GM19239 (cell line): ENCODE results near the gene CCDC154.
A peak's percentile ranks its signal among the peaks of the same experiment; 100 is the strongest.
"Not testable (repeated sequence)": the region's sequence is repeated elsewhere in the genome, so short reads cannot be mapped to it uniquely, and the experiment has no call there.

ENCODE experiments used
- DNase-seq: peaks from one replicate; pipeline ENCODE4 v3.0.0; 2011; ENCODE audit warnings: low spot score; ENCODE audit not compliant: insufficient read length
- FAIRE-seq: peaks from 2 replicates; lab custom pipeline; 2011; peaks lifted over from hg19 to GRCh38; lab: Jason Lieb, UNC

The CCDC154 gene

DNA sequence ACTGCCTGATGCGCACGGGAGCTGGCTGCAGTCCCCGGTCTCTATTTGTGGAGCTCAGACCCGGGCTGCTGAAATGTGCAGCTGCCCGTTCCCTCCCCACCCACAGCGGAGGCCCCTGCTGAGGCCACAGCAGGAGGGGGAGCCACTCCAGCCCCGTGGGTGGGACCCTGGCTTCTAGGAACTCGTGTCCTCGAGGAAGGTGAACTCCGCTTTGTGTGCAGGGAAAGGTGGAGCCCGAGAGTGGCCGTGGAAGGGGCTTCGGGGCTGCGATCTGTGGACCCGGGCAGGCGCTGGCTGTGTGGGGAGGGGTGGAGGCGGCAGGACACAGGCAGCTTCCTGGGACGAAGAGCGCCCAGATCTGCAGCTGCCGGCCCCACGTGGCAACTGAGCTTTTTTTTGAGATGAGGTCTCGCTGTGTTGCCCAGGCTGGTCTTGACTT, 2.9 kb downstream of the CCDC154 start:
- FAIRE-seq (no peak), DNase-seq (no peak)

DNA sequence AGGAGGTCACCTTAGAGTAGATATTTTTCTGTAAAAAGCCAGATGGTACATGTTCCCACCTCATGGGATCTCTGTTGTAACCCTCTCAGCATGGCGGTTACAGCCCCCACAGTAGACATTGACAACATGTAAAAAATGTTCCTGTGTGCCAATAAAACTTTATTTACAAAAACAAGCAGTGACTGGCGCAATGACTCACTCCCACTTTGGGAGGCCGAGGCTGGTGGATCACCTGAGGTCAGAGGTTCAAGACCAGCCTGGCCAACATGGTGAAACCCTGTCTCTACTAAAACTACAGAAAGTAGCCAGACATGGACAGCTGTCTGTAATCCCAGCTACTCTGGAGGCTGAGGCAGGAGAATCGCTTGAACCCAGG, 4.7 kb downstream of the CCDC154 start:
- FAIRE-seq, DNase-seq: not testable (repeated sequence)

DNA sequence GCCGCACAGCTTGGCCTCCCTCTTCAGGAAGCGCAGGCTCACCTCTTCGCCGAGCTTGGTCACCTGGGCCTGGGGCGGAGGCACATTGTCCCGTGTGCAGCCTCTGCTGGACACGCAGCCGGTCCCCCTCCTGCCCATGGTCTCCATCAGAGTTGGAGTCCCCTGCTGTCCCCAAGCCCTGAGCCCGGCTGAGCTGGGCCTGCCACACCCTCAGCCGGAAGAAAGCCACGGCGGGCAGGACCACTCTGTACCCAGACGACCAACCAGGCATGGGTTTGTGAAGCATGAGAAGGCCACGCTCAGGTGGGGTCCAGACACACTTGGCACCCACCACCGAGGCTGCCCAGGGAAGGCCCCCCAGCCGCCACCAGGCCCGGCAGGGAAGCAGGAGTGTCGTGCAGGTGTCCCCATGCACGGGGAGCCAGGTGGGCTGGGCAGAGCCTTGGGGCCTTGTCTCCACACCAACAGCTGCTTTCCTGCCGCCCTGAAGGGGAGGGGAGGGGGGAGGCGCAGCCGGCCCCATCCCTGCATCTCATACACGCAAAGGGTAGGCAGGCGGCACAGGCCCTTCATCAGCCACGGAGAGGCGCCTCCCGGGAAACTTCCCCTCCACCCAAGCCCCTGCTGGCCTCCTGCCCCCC, 5.2 kb downstream of the CCDC154 start:
- no peak for DNase-seq
- FAIRE-seq: no peak

DNA sequence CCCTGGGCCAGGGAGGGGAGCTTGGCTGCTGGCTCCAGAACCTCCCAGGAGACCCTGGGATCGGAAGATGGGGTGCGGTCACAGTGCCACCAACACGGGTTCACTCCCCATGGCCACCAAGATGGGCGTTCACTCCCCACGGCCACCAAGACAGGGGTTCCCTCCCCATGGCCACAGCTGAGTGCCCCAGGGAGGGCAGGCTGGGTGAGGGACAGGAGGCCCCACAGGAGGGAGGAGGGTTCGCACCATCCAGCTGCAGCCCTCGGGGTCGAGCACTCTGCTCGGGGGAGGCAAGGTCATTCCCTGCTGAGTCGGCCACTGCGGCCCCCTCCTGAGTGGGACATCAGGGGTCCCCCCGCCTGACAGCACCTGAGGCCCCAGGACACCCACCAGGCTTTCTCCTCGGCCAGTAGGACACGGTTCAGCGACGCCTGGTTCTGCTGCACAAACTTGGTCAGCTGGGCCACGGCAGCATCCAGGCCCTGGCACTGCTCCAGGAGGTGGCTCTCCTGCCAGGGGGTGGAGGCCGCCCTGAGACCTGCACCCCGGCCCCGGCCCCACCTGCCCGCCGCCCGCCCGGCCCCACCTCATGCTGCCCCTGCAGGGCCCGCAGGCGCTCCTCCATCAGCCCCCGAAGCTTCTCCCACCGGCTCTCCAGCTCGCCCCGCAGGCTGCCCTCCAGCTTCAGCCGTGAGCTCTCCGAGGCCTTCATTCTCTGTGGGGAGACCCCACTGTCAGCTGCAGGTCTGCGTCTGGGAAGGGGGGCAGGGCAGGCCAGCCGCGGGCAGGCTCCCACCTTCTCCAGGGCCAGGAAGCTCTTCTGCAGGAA, 5.9 kb downstream of the CCDC154 start:
- DNase-seq (no peak), FAIRE-seq (no peak)

DNA sequence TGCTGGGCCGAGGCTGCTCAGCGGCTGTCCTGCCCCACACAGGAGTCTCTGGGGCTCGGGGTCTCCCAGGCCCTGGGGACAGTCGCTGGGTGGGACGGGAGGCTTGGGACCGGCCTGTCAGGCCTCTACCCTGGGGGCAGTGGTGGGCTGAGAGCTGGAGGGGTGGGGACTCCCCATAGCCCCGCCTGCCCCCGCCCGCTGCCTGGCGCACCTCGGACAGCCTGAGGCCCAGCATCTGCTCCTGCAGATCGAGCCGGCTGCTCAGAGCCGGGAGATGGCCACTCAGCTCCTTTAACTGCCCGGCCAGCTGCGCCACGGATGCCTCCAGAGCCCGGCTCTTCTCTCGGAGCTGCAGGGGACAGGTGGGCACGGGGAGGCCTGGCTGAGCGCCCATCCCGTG, 6.8 kb downstream of the CCDC154 start:
- DNase-seq (no peak), FAIRE-seq (no peak)

DNA sequence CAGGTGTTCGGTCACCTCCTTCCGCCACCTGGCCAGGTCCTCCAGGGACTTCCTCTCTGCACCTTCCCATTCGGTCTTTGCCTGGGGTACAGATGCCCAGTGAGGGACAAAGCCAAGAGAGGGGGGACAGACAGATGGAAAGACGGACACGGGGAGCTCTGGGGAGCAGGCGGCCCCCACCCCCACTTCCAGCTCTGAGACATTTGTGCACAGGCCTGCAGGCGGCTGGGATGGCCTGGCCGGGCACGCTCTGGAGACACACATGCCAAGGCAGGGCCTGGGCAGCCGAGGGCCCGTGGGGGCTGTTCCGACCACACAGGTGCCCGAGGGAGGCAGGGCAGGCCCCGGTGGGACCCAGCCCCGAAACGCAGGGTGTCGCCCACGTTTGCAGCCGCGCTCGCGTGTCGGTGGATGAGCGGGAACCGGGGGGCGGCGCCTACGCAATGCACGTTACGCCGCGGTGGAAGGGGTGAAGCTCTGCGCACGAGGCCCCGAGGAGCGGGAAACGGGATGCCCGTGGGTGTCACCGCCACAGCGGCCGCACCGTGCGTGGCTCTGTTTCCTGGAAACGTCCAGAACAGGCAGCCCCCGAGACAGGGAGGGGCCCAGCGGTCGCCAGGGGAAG, 7.5 kb downstream of the CCDC154 start:
- no peak for FAIRE-seq

DNA sequence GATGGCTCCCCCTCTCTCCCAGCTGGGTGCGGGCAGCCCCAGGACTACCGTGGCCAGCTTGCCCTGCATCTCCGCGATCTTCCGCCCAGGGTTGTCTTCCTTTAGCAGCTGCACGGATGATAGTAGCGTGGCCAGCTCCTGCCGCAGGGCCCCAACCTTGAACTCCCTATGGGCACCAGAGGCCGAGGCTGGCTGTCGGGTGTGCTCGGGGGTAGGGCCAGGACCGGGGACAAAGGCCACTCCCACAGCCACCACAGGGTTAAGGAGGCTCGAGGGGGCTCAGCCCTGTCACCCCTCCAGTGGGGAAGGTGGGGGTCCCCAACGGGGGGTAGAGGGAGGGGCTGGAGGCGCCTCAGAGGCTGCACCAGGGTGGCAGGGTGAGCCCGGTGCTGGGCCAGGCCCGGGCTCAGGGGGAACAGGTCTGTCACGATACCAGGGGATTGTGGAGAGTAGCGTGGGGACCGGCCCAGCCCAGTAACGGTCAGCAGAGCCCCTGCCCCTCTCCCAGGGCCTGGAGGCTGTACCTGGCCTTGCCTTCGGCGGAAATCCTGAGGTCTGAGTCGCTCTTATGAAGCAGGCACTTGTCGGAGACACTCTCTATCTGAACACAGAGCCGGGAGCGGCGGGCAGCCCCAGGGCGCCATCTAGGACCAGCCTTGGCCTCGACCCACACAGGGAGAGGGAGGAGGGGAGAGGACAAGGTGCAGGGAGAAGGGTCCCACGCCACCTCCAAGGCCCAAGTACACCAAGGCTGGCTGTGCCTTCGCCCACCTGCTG, 8.2 kb downstream of the CCDC154 start:
- FAIRE-seq: no peak
- no peak for DNase-seq

More for the DNA sequence above, 7.5 kb downstream of the CCDC154 start:
- DNase-seq: no peak

DNA sequence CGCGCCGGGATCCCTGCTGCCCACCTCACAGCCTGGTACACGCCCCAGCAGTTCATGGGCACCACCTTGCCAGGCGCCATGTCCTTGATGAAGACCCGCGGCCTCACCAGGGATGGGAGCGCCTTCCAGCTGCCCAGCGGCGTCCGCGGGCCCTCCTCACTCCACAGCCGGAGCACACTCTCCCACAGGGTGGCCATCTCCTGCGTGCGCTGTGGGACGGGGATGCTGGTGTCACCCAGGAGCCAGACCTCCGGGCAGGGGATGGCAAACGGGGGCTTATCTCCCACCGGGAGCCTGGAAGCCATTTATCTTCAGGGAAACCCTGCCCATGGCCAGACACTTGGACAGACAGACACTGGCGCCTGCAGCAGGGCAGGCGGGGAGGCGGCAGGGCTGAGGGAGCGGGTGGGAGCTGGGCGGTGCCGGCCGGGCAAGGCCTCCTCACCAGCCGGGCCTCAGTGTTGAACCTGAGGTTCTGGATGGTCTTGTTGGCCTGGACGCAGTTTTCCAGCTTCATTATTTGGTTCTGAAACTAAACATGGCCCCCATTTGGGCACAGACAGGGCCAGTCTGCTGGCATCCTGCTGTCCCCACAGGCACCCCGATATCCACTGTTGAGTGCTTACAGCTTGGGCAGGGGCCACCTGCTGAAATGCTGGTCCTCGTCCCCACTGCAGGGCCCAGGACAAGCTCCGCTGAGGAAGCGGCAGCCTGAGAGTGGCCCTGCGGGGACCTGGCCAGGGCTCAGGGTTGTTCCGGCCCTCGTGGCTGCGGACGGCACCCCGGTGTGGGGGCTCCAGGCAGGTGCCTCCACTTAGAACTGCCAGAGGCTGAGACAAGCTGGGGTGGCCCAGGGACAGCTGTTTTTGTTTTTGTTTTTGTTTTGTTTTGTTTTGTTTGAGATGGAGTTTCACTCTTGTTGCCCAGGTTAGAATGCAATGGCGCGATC, 9.4 kb downstream of the CCDC154 start:
- DNase-seq (no peak), FAIRE-seq (no peak)

DNA sequence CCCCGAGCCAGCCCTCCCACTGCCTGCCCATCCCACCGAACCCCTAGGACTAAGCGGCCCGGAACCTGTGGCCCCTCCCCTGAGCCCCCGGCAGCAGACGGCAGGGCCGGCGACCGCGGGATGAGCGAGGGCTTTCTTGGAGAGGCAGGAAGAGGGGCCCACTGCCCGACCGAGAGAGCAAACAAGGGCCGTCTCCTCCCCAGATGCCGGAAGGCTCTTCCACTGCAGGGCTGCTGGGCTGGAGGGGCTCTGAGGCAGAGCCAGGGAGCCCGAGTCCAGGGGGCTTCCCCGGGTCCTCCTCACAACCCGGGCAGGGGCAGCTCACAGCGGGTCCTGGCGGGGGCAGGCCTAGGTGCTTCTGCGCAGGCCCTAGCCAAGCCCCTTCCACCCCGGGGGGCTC, 10.6 kb downstream of the CCDC154 start:
- FAIRE-seq: no peak
- no peak for DNase-seq

DNA sequence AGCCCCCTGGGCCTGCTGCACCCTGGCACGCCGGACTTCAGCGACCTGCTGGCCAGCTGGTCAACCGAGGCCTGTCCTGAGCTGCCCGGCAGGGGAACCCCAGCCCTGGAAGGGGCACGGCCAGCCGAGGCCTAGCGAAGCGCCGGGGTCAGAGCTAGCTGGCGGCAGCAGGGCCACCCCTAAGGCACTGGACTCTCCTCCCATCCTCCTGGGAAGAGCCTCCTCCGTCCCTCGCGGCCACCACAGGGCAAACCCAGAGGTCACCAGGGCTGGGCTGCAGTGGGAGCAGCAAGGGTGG, 11.1 kb downstream of the CCDC154 start:
- DNase-seq: no peak
- no peak for FAIRE-seq

DNA sequence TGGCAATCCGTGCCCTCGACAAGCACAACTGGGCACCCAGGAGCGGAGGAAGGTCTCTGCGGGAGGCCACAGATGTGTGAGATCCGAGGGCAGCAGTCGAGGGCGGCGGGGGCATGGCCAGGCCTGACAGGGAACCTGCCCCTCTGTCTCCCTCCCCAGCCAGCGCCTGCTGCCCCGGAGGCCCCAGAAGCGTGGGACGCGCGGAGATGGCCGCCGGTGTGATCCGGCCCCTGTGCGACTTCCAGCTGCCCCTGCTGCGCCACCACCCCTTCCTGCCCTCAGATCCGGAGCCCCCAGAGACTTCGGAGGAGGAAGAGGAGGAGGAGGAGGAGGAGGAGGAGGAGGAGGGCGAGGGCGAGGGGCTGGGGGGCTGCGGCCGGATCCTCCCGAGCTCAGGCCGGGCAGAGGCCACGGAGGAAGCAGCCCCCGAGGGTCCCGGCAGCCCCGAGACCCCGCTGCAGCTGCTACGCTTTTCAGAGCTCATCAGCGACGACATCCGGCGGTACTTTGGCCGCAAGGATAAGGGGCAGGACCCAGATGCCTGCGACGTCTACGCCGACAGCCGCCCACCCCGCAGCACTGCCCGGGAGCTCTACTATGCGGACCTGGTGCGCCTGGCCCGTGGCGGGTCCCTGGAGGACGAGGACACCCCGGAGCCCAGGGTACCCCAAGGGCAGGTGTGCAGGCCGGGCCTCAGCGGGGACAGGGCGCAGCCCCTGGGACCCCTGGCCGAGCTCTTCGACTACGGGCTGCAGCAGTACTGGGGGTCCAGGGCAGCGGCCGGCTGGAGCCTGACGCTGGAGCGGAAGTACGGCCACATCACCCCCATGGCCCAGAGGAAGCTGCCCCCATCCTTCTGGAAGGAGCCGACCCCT, 11.7 kb downstream of the CCDC154 start:
- no peak for DNase-seq
- no peak for FAIRE-seq

DNA sequence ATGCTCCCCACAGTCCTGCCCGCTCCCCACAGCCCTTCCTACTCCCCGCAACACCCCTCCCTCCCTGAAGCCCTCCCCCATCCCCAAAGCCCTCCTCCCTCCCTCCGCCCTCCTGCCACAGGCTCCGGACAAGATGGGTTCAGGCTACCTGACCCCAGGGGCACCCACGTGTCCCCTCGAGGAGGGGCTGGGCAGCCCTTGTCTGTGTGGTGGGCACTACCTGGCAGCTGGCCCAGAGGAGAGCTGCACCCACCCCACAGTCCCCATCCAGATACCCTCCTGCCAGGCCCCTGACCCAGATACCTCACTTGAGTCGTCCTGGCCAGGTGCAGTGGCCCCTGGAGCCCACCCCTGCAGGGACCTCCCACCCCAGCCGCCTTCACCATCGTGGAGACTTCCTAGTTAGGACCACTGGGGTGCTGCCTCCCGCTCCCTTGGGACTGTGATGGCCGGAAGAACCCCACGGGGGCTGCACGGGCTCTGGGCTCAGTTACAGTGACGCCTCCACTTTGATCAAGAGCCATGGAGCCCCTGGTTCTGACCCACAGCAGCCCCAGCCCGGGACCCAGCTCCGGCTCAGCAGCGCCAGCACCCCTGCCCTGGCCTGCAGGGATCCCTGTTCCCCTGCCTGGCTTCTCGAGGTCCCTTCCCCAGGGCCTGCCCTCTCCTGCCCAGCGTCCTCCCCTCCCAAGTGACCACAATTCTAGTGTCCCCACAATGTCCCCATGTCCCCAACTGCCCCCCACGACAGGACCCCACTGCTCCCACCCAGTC, 12.7 kb downstream of the CCDC154 start:
- no peak for DNase-seq
- no peak for FAIRE-seq

DNA sequence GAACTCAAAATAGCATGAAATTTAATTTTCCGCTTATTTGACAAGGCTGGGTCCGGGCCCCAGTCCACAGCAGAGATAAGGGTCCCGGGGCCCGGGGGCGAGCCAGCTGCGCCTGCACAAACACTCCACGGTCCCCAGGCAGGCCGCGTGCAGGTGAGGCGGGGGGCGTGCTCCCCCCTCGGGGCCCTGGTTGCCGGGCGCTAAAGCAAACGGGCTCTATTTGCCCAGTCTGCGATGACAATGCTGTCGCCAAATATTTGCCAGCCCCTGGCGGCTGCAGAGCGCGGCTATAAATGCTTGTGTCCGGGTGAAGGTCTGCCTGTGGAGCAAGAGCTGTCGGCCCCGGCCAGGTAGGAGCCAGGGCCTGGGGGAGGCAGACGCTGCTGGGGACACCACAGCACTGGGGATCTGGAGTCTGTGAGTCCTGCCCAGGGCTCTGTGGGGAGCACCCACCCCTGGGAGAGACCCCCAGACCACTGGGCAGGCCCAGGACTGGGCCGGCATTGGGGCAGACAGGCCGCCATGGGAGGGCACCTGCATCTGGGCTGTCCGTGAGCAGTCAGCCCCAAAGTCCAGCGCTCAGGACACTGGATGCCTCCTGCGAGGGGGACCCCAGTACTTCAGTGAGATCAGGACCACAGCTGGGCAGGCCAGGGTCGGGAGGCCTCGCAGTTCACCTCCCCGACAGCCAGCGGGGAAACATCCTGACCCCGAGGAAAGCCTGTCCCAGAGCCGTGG, 13.4 kb downstream of the CCDC154 start, which contains the start of gene PERCC1:
PERCC1 (plus strand) TSS at position 320 of the 738 bp plus-strand sequence. CDS start 1,516 bp downstream, outside the sequence.
- FAIRE-seq (no peak), DNase-seq (no peak)

DNA sequence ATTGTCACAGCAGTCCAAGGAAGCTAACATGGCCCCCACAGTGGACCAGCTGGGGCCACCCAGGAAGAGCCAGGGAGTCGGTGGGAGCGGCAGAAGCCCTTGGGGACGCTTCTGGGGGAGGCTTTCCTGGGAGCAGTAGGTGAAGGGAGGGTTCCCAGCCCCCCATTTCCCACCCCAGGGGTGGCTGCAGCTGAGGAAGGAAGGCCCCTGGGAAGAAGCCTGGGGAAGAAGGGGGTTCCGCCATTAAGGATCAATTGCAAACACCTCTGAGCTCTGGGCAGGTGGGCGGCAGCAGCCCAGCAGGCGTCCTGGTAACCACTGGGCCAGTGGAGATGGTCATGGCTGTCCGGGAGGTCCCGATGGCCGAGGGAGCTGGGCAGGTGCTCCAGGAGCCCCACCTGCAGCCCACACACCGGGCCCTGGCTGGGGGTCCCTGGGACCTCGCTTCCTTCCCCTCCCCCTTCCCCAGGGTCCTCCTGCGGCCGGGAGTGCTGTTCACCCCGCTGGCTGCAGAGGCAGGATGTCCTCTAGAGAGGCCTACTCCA, 14.1 kb downstream of the CCDC154 start:
- no peak for FAIRE-seq
- no peak for DNase-seq

DNA sequence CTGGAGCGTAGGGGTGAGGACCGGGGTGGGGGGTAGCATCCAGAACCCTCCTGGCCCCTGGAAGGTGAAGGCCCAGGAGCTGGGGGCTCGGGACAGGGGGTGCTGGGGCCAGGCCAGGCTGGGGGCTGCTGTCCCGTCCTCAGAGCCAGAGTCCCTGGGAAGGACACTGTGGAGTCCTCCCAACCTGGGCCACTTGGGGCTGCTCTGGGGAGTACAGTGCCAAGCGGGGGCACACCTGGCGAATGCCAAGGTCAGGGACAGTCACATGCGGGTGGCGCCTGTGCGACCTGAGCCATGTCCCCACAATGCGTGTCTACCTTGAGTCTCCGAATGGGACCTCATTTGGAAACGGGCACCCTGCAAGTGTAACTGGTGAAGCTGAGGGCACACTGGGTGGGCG, 14.7 kb downstream of the CCDC154 start:
- DNase-seq: no peak
- no peak for FAIRE-seq

DNA sequence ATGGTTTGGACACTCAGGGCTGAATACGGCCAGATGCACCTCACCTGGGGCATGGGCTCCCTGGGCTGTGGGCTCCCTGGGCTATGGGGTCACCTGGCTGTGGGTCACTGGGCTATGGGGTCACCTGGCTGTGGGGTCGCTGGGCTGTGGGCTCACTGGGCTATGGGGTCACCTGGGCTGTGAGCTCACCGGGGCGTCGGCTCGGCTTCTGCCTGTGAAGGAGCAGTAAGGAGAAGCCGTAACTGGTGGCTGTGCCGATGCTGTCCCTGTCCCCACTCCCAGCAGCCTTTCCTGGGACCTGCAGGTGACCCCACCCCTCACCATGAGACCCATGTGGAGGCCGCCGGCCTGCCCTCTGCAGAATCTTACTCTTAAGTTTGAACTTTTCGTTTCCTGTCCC, 15.3 kb downstream of the CCDC154 start:
- no peak for DNase-seq
- FAIRE-seq: no peak

DNA sequence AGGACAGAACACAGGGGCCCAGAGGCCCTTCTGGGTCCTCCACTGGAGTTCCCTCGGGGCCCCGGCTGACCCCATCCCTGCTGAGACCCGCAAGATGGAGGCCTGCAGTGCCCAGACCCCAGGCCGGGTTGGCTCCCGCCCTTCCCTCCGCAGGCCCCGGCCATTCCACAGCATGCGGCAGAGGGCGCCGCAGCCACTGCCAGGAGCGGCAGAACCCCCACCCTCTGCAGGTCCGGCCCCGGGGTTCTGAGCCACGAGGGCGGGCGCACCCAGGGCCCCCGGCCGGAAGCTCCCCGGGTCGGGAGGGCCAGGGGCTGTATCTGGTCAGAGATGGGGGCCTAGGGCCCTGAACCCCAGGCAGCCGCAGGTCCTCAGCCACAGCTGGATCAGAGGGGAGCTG, 15.8 kb downstream of the CCDC154 start:
- FAIRE-seq: no peak
- peak; percentile 79 for DNase-seq
